GM21515 (cell line): ENCODE measurements around the gene POMC.
"Not testable (repeated sequence)": the region's sequence is repeated elsewhere in the genome, so short reads cannot be mapped to it uniquely, and the experiment has no call there.

ENCODE experiments used
- ATAC-seq: cut with Tn5 transposase; IDR thresholded peaks from one replicate; pipeline ENCODE4 v1.9.1; 2021; ENCODE audit not compliant: unreplicated experiment

The POMC gene

GRCh38 chr2:25168256-25169072, at the start of gene POMC:
Gene POMC (minus strand): TSS chr2:25168580. CDS start chr2:25164772, 3,808 bp downstream.
- no peak for ATAC-seq

GRCh38 chr2:25218100-25218499, 49.7 kb upstream of the POMC start:
- ATAC-seq: no peak

DNA sequence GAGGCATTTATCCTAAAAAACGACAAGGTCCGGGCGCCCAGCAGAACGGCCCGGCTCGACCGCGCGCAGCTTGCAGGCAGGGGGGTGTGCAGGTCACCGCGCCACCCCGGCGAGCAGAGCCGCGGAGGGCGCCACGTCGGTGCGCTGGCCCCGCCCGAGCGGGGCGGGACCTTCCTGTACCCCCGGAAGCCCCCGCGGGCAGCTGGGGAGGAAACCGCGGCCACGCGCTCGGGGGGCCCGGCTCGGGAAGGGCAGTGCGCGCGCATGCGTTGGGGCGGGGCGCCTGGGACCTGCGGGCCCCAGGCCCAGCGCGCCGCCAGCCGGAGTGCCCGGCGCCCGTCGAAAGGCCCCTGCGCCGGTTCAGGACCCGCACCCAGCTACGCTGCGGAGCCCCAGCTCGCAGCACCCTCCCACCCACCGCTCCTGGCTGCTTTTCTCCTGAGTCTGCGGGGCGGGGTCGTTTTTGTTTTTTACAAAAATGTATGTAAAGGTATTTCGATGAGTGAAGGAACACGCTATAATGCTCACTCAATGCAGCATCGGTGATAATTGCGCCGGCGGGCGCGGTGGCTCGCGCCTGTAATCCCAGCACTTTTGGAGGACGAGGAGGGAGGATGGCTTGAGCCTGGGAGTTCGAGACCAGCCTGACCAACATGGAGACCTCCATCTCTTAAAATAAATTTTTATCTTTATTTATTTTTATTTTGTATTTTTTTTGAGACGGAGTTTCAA, 47.7 kb upstream of the POMC start:
- peak; percentile 67 for ATAC-seq

DNA sequence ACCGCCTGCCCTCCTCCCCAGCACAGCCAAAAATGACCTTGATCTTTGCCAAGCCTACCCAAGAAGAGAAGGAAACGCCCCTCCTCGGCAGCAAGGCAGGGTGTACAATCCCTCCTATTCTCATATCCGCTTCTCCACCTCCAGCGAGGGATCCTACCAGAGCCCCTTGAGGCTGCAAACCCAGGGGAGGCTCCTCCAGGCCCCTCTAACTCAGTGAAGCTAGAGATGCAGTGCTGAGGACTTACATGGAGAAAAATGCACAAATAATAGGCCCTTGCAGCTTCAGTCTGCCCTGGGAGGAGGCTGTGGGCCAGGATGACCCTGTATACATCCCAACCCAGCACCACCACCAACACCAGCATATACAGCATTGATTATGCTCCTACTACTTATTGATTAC, 46.9 kb upstream of the POMC start:
- no peak for ATAC-seq

DNA sequence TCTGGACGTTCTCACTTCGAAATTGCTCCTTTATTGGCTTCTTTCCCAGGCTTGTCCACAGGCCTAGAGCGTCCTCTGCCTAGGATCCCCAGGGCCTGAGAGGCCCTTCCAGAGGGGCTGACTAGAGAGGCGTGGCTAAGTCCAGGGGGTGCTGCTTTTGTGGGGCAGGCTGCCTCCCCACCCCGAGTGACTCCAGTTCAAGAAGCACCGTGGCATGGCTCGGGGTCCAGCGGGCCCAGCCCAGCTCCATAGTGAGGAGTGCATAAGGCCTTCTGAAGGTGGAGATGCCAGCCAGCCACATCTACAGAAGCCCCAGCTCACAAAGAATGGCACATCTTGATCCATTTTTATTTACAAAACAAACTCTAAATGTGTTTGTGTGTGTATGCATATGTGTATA, 44.8 kb upstream of the POMC start:
- no peak for ATAC-seq

DNA sequence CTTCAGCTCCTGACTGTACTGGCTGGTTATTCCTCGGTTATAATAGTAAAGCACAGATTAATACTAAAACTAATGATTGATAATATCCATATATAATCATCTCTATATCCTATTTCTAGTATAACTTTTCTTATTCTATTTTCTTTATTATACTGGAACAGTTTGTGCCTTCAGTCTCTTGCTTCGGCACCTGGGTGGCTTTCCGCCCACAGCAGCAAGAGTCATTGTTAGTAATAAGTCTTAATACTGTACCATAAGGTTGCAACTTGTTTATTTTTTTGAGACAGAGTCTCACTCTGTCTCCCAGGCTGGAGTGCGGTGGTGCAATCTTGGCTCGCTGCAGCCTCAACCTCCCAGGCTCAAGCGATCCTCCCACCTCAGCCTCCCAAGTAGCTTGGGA, 42.5 kb upstream of the POMC start:
- not testable (repeated sequence) for ATAC-seq

- ATAC-seq: no peak
Observed at GRCh38 chr2:25207078-25207545, 38.7 kb upstream of the POMC start.

DNA sequence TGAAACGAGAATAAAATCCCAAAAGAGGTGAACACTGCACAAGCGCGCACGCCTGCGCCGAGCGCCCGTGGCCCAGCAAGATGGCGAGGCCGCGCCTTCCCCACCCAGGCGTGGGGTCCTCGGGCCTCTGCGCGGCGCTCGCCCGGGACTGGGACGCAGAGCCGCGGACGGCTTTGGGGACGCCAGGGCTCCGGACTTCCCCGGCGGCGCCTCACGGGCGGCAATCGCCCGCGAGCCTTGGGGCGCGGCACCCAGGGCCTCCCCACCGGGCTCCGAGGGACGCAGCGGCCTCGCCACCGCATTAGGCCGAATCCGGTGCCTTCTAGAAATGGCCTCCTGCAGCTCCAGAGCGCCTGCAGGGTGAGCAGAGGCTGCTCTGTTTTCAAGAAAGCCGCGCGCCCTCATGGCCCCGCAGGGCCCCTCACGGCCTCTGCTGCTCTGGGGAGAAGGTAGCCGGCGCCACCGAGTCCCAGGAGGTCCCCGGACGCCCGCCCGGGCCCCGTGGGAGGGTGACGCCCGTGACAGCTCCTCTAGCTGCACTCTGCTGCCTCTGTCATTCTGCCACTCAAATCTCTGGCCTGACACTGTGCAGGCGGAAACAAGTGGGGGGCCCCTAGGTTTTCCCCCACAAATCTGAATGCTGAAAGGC, 35.9 kb upstream of the POMC start:
- ATAC-seq: no peak

- no peak for ATAC-seq
Observed at GRCh38 chr2:25202275-25202674, 33.9 kb upstream of the POMC start.

- ATAC-seq: no peak
Observed at GRCh38 chr2:25201794-25202193, 33.4 kb upstream of the POMC start.

GRCh38 chr2:25201265-25201664, 32.9 kb upstream of the POMC start:
- no peak for ATAC-seq

DNA sequence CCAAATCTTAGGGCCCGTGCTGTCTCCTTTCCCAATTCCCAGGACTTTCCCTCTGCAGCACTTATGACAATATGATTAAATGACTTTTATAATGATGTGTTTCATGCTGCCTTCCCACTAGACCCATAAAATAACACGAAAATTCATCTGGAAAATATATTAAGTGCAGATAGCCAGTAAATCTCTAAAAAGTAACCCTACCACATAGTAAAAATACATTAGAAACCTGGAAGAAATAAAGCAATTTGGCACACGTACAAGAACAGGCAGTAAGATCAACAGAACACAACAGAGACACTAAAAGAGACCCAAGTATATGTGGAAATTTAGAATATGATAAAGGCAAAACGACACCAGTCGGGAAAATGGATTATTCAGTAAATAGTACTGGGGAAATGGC, 30.2 kb upstream of the POMC start:
- no peak for ATAC-seq

DNA sequence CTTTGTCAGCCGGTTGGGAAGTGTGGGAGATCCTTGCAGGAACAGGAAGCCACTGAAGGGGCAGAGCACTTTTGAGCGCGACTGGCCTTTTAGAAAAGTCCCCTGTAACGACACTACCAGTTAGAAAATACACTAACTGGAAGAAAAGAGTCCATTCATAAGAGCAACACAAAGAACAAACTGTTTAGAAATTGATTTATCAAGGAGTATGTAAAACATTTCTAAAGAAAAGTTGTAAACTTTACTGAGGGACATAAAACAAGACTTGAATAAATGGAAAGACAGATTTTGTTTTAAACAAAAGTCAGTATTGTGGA, 29.8 kb upstream of the POMC start:
- no peak for ATAC-seq

DNA sequence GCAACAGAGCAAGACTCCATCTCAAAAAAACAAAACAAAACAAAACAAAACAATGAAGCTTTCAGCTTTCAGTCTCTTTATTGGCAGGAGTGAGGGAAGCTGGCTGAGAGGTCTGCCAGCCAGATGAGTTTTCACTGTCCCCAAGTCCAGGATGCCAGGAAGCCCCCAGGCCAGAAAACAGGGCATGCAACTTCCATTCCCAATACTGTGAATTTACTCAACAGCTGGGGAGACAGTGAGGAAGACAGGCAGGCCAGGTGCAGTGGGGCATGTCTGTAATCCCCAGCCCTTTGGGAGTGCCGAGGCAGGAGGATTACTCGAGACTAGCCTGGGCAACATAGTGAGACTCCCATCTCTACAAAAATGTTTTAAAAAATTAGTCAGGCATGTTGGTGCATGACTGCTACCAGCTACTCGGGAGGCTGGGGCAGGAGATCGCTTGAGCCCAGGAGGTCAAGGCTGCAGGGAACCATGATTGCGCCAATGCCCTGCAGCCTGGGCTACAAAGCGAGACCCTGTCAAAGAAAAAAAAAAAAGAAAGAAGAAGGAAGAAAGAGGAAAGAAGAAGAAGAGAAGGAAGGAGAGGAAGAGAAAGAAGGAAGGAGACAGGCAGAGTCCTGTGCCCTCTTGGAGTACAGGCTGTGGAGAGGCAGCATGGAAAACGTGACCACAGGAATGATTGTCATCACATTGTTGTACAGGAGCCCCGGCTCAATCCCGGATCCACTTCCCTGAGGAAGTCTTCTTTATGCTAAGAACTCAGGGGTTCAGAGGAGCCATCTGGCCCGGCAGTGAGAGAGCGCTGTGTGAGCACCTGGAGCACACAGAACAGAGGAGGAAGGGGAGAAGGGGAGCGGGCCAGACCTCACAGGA, 29.2 kb upstream of the POMC start:
- ATAC-seq: no peak

DNA sequence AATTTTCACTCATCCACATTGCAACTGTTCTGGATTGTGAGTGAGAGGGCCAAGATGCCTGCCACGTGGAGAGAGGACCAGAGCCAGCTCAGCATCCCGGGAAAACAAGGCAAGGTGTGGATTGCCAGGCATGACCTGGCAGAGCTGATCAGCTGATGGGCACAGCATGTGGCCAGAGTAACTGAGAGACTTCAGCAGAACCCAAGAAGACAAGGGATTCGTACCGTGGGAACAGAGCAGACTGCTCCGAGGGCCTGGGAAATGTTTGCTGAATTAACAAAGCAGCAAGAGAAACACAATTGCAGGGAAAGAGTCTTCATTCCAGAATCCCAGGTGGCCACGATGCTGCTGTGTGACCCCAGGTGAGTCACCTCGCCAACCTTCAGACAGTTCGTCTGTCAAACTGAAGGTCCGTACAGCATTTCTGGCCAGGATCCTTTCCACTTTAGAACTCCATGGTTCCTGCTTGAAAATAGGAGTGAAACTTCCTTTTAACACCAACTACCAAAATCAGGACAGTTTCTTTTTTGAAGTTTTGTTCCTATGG, 26.3 kb upstream of the POMC start:
- ATAC-seq: no peak

- no peak for ATAC-seq
Observed at GRCh38 chr2:25190536-25190935, 22.2 kb upstream of the POMC start.

DNA sequence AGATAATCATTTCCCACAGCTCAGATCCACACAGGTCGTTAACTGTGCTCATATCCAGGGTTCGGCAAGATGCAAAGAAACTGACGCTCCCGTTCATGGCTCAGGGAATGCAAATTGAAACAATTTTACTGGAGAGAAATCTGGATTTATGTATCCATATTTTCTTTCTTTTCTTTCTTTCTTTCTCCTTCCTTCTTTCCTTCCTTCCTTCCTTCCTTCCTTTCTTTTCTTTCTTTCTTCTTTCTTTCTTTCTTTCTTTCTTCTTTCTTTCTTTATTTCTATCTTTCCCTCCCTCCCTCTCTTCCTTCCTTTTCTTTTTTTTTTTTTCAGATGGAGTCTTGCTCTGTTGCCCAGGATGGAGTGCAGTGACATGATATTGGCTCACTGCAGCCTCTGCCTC, 20.0 kb upstream of the POMC start:
- ATAC-seq: no peak

- ATAC-seq: no peak
Observed at GRCh38 chr2:25187729-25188350, 19.5 kb upstream of the POMC start.

- no peak for ATAC-seq
Observed at GRCh38 chr2:25184254-25184653, 15.9 kb upstream of the POMC start.

GRCh38 chr2:25178976-25179375, 10.6 kb upstream of the POMC start:
- ATAC-seq: no peak
